Chondrocyte (in vitro differentiated cells): ENCODE measurements around the gene FHIT. TPM values are rescaled to one million over a fixed set of nuclear protein-coding genes. Genes with fewer than 3 reads are reported as not detected.

Experiments
- DNase-seq: peaks from one replicate; pipeline ENCODE4 v3.0.0; 2021; ENCODE audit warnings: mixed read lengths, low spot score
- H3K27ac Mint-ChIP-seq: one replicate; pipeline ENCODE4 v1.8.0; 2021; ENCODE audit warnings: mild to moderate bottlenecking, moderate library complexity, mixed read lengths; ENCODE audit not compliant: unreplicated experiment
- H3K27me3 Mint-ChIP-seq: 2 replicates; pipeline ENCODE4 v1.8.0; 2021; ENCODE audit warnings: low read depth, mixed read lengths
- H3K36me3 Mint-ChIP-seq: 2 replicates; pipeline ENCODE4 v1.8.0; 2021; ENCODE audit warnings: low read depth, mixed read lengths
- H3K4me1 Mint-ChIP-seq: 2 replicates; pipeline ENCODE4 v1.8.0; 2021; ENCODE audit warnings: low read depth, mild to moderate bottlenecking, mixed read lengths
- H3K4me3 Mint-ChIP-seq: one replicate; pipeline ENCODE4 v1.8.0; 2021; ENCODE audit warnings: mild to moderate bottlenecking, moderate library complexity, mixed read lengths; ENCODE audit not compliant: unreplicated experiment
- H3K9me3 Mint-ChIP-seq: 2 replicates; pipeline ENCODE4 v1.8.0; 2021; ENCODE audit warnings: low read depth, mixed read lengths
- total RNA-seq: library from RNA; stranded (reverse); gene quantifications from 3 replicates; pipeline ENCODE4 v1.2.1, GENCODE V29; 2021
- TF ChIP-seq, protein P1 (sequence below): fragments of 200-600 bp; sonication (generic); IDR thresholded peaks from 2 replicates; pipeline ENCODE4 v1.5.0; 2021; ENCODE audit warnings: antibody characterized with exemption, mild to moderate bottlenecking, moderate library complexity

The FHIT gene
- total RNA-seq, 1 donor from 2014 or later: 3.8 TPM

DNA sequence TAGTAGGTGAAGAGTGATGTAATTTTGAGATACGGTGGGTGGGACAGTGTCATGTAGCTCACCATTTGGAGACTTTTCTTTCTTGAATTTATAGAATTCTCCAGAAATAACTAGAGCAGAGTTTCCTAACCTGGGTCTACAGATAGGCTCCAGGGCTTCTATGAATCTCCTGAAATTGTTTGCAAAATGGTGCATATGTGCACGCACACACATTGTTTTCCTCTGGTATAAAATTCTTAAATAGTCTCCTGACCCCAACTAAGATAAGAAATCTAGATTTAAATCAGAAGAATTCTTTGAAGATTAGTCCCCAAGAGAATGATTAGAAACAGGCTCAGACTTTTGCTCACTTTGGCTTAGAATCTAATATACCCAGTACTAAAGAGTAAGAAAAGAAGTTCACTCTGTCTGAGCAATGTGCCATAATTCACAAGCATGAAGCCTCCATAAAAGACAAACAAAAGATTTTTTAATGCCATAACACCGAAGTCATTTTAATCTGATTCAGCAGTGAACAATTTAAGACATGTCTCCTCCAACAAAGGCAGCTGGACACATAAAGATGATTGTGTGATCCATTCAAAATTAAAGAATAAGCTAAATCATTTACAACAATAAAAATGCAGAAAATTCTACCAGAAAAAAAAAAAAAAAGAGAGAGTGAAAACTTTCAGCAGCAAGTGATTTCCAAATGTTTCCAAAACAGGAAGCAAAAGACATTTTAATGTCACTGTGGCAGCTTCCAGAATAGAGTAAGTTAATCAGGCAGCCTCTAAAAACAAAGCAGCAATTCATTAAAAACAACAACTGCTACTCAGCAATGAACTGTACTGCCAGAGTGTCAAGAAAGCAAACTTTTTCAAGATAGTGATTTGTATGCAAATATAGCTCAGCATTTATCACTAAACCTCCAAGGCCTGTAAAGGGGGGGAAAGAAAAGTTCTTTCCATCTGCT lies 1225.9 kb downstream of the FHIT start:
- no peak for DNase-seq
- Mint-ChIP-seq H3K27me3 (no peaks in the 10 kb centered on the region), H3K9me3 (no peaks in the 10 kb centered on the region), H3K4me1 (peaks cover 26% of the 10 kb centered on the region), H3K36me3 (no peaks in the 10 kb centered on the region), H3K27ac (peak overlapping the region; percentile 71), H3K4me3 (no peak overlapping the region)
- TF ChIP-seq, protein P1, sequence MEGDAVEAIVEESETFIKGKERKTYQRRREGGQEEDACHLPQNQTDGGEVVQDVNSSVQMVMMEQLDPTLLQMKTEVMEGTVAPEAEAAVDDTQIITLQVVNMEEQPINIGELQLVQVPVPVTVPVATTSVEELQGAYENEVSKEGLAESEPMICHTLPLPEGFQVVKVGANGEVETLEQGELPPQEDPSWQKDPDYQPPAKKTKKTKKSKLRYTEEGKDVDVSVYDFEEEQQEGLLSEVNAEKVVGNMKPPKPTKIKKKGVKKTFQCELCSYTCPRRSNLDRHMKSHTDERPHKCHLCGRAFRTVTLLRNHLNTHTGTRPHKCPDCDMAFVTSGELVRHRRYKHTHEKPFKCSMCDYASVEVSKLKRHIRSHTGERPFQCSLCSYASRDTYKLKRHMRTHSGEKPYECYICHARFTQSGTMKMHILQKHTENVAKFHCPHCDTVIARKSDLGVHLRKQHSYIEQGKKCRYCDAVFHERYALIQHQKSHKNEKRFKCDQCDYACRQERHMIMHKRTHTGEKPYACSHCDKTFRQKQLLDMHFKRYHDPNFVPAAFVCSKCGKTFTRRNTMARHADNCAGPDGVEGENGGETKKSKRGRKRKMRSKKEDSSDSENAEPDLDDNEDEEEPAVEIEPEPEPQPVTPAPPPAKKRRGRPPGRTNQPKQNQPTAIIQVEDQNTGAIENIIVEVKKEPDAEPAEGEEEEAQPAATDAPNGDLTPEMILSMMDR: no peak

- no peaks in the 10 kb centered on the region for H3K27me3 Mint-ChIP-seq
- TF ChIP-seq, protein P1: no peak
- no peaks in the 10 kb centered on the region for H3K36me3 Mint-ChIP-seq
- peaks cover 26% of the 10 kb centered on the region for H3K4me1 Mint-ChIP-seq
- no peaks in the 10 kb centered on the region for H3K9me3 Mint-ChIP-seq
- H3K4me3 Mint-ChIP-seq: no peak overlapping the region
- DNase-seq: no peak
- H3K27ac Mint-ChIP-seq: no peak overlapping the region
Measured at GRCh38 chr3:60024400-60024799, 1226.9 kb downstream of the FHIT start.

- TF ChIP-seq, protein P1: no peak
- H3K27me3 Mint-ChIP-seq: no peaks in the 10 kb centered on the region
- H3K9me3 Mint-ChIP-seq: no peaks in the 10 kb centered on the region
- H3K4me1 Mint-ChIP-seq: peaks cover 26% of the 10 kb centered on the region
- no peak overlapping the region for H3K27ac Mint-ChIP-seq
- no peaks in the 10 kb centered on the region for H3K36me3 Mint-ChIP-seq
- DNase-seq: no peak
- H3K4me3 Mint-ChIP-seq: no peak overlapping the region
Measured at GRCh38 chr3:60023189-60023588, 1228.1 kb downstream of the FHIT start.

DNA sequence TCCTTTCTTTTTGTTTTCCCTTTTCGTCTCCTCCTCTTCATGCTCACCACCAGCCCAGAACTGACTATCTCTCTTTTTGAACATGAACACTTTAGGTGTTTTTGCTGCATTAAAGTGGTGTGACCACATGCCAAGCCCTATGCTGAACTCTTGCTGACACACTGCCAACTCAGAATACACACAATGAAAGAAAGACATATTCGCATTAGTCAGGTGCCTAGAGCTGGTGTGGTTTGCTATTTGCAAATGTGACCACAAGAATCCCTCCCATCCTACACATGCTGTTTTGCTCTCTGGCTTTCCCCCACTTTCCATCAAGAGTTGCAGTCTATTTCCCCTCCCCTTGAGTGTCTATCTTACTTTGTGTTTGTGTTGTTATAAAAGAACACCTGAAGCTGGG lies 1233.6 kb downstream of the FHIT start:
- DNase-seq: no peak
- TF ChIP-seq, protein P1: no peak
- Mint-ChIP-seq H3K27ac (no peak overlapping the region), H3K36me3 (peaks cover 2% of the 10 kb centered on the region), H3K27me3 (no peaks in the 10 kb centered on the region), H3K4me1 (peaks cover 3% of the 10 kb centered on the region), H3K9me3 (peaks cover 4% of the 10 kb centered on the region), H3K4me3 (no peak overlapping the region)

GRCh38 chr3:60015032-60015705 lies 1236.1 kb downstream of the FHIT start:
- TF ChIP-seq, protein P1: no peak
- DNase-seq: no peak
- Mint-ChIP-seq H3K27ac (no peak overlapping the region), H3K4me3 (no peak overlapping the region), H3K4me1 (peaks cover 3% of the 10 kb centered on the region), H3K9me3 (peaks cover 4% of the 10 kb centered on the region), H3K27me3 (peaks cover 2% of the 10 kb centered on the region), H3K36me3 (peaks cover 2% of the 10 kb centered on the region)
